ENCODE data around the gene TTC34. TPM values are rescaled to one million over a fixed set of nuclear protein-coding genes. Genes with fewer than 3 reads are reported as not detected.

The TTC34 gene
- total RNA-seq, 1 experiment from 2014 or later = 1.3 TPM

DNA sequence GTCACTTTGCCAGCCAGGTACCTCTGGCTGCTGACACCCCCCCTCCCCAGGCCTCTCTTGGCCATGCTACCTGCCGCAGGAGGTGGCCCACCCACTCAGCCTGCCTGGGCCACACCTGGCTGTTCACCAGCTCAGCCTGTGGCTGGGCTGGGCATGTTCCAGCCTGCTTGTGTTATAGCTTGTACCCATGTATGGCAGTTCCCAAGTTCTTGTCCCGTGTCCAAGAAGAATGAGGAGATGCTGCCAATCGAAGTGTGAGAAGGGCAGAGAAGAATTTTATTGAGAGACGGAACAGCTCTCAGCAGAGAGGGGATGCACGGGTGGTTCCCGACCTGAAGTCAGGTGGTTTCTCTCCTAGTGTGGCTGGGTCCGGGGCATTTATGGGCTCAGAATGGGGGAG lies 164.8 kb downstream of the TTC34 start (continued):
- TF ChIP-seq, protein P1, sequence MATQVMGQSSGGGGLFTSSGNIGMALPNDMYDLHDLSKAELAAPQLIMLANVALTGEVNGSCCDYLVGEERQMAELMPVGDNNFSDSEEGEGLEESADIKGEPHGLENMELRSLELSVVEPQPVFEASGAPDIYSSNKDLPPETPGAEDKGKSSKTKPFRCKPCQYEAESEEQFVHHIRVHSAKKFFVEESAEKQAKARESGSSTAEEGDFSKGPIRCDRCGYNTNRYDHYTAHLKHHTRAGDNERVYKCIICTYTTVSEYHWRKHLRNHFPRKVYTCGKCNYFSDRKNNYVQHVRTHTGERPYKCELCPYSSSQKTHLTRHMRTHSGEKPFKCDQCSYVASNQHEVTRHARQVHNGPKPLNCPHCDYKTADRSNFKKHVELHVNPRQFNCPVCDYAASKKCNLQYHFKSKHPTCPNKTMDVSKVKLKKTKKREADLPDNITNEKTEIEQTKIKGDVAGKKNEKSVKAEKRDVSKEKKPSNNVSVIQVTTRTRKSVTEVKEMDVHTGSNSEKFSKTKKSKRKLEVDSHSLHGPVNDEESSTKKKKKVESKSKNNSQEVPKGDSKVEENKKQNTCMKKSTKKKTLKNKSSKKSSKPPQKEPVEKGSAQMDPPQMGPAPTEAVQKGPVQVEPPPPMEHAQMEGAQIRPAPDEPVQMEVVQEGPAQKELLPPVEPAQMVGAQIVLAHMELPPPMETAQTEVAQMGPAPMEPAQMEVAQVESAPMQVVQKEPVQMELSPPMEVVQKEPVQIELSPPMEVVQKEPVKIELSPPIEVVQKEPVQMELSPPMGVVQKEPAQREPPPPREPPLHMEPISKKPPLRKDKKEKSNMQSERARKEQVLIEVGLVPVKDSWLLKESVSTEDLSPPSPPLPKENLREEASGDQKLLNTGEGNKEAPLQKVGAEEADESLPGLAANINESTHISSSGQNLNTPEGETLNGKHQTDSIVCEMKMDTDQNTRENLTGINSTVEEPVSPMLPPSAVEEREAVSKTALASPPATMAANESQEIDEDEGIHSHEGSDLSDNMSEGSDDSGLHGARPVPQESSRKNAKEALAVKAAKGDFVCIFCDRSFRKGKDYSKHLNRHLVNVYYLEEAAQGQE (IDR thresholded peaks at IDR 0.05; ENCODE audit: low read depth) = no peak
- TF ChIP-seq RAD21 (IDR thresholded peaks at IDR 0.05; ENCODE audit: low read depth) = no peak
- no peak for TF ChIP-seq EGR1 (IDR thresholded peaks at IDR 0.05; ENCODE audit: low read depth)
- TF ChIP-seq TCF7L2 (IDR thresholded peaks at IDR 0.05; ENCODE audit: borderline replicate concordance, extremely low read depth, insufficient read depth, insufficient read length) = no peak
- TF ChIP-seq JUND (IDR thresholded peaks at IDR 0.05) = no peak
- no peak for TF ChIP-seq SP1 (IDR thresholded peaks at IDR 0.05; ENCODE audit: low read depth)
- no peak for TF ChIP-seq ZFX (IDR thresholded peaks at IDR 0.05)

- no peaks in the 10 kb centered on the region for H3K36me3 ChIP-seq (ENCODE audit: control insufficient read depth in 1 of 2, insufficient read depth in 2 of 2, low read length in 2 of 2)
- H3K9me3 ChIP-seq (ENCODE audit: control insufficient read depth in 1 of 2, insufficient read depth in 1 of 2, low read depth in 1 of 2, low read length in 2 of 2) = peaks cover 0 to 9% of the 10 kb centered on the region in 2 experiments; a peak in 2 of 4 replicates
- no peak overlapping the region for H2AFZ ChIP-seq (ENCODE audit: low read depth, low read length, poor library complexity, severe bottlenecking)
- ATAC-seq = no peak
- no peaks in the 10 kb centered on the region for H3K9me2 ChIP-seq (ENCODE audit: insufficient read depth)
- intact Hi-C loops (cut with micrococcal nuclease) = no loop called here
- no peak overlapping the region for H3K9ac ChIP-seq (ENCODE audit: low read length)
- H4K20me1 ChIP-seq (ENCODE audit: insufficient read depth) = no peaks in the 10 kb centered on the region
- no peaks in the 10 kb centered on the region for H3K27me3 ChIP-seq (ENCODE audit: insufficient read depth, low read length)
- peaks cover 0 to 10% of the 10 kb centered on the region in 2 experiments; a peak in 3 of 4 replicates for H3K4me1 ChIP-seq (ENCODE audit: control insufficient read depth in 1 of 2, insufficient read depth in 2 of 2, low read length in 2 of 2)
- RAD21 ChIA-PET (ENCODE audit: low non-redundant PET in 1 of 2, low total read pairs in 2 of 2, uncharacterized antibody in 2 of 2, unreplicated experiment in 2 of 2) = no interaction called here
- CTCF ChIA-PET = no interaction called here
- no TSS peak for BruUV-seq (replicated peaks)
- POLR2A ChIA-PET = no interaction called here
- no peaks in the 10 kb centered on the region for H3K79me2 ChIP-seq (ENCODE audit: insufficient read depth, low read length)
- H3K4me3 ChIP-seq (replicated peaks in 1 of 2; ENCODE audit: low read depth in 1 of 2, low read length in 2 of 2) = no peak overlapping the region
- no peak overlapping the region for H3K27ac ChIP-seq (ENCODE audit: low read depth, low read length)
- DNase-seq (ENCODE audit: low read depth, low spot score) = no peak
- H3K4me2 ChIP-seq (ENCODE audit: low read length) = no peak overlapping the region
- TF ChIP-seq RAD21 (IDR thresholded peaks at IDR 0.05; ENCODE audit: low read depth) = no peak
- no peak for TF ChIP-seq CEBPB (IDR thresholded peaks at IDR 0.05; ENCODE audit: low read depth)
- TF ChIP-seq EGR1 (IDR thresholded peaks at IDR 0.05; ENCODE audit: low read depth) = no peak
- no peak for TF ChIP-seq YY1 (IDR thresholded peaks at IDR 0.05; ENCODE audit: extremely low read depth, insufficient replicate concordance, low read depth, low read length)
- no peak for TF ChIP-seq EZH2phosphoT487 (IDR thresholded peaks at IDR 0.05; ENCODE audit: borderline replicate concordance)
- TF ChIP-seq, protein P2, sequence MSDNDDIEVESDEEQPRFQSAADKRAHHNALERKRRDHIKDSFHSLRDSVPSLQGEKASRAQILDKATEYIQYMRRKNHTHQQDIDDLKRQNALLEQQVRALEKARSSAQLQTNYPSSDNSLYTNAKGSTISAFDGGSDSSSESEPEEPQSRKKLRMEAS (IDR thresholded peaks at IDR 0.05) = no peak
- TF ChIP-seq FOSL1 (IDR thresholded peaks at IDR 0.05; ENCODE audit: low read depth) = no peak
- TF ChIP-seq ELF1 (IDR thresholded peaks at IDR 0.05; ENCODE audit: borderline replicate concordance, low read depth) = no peak
- no peak for TF ChIP-seq SIN3A (IDR thresholded peaks at IDR 0.05; ENCODE audit: low read depth)
- TF ChIP-seq CBX3 (IDR thresholded peaks at IDR 0.05; ENCODE audit: low read depth) = no peak
- no peak for TF ChIP-seq TCF7L2 (IDR thresholded peaks at IDR 0.05; ENCODE audit: borderline replicate concordance, extremely low read depth, insufficient read depth, insufficient read length)
- TF ChIP-seq POLR2AphosphoS5 (IDR thresholded peaks at IDR 0.05; ENCODE audit: low read depth, low read length) = no peak
- TF ChIP-seq ZNF274 (IDR thresholded peaks at IDR 0.05; ENCODE audit: low read depth, low read length) = no peak
- no peak for TF ChIP-seq EZH2 (IDR thresholded peaks at IDR 0.05)
- TF ChIP-seq, protein P1 (IDR thresholded peaks at IDR 0.05; ENCODE audit: low read depth) = no peak
These were observed 166.0 kb downstream of the TTC34 start for GRCh38 chr1:2635361-2636010.
